Body of pancreas (tissue), 4 donors: ENCODE data around the gene ATP5F1A. TPM values are rescaled to one million over a fixed set of nuclear protein-coding genes. Genes with fewer than 3 reads are reported as not detected.

ENCODE experiments used
- ATAC-seq: fragments of 150-250 bp; one replicate; pipeline ENCODE4 v1.9.1; 2016
- DNase-seq, 4 donors: peaks; one replicate each; pipeline ENCODE4 v3.0.0-alpha.2; 2019
- H3K27ac ChIP-seq, 4 donors: fragments of 200-600 bp; sonication (generic); 1 replicate in 3 of 4; 2 replicates in 1 of 4; pipeline versions ENCODE4 v1.5.1 to v1.6.1; 2016 to 2019; ENCODE audit warnings: mild to moderate bottlenecking in 1 of 4, mixed read lengths in 1 of 4, moderate library complexity in 1 of 4
- H3K27me3 ChIP-seq, 2 donors: fragments of 200-600 bp; sonication (generic); one replicate each; pipeline ENCODE4 v1.6.0; 2016; ENCODE audit warnings: mild to moderate bottlenecking in 1 of 2
- H3K36me3 ChIP-seq, 2 donors: fragments of 200-600 bp; sonication (generic); replicated peaks in 1 of 2; 2 replicates each; pipeline ENCODE4 v1.5.1; 2016; ENCODE audit warnings: low read depth in 2 of 2; ENCODE audit not compliant: insufficient read depth in 1 of 2
- H3K4me1 ChIP-seq: fragments of 200-600 bp; sonication (generic); one replicate; pipeline ENCODE4 v1.6.0; 2016
- H3K4me3 ChIP-seq, 2 donors: fragments of 200-600 bp; sonication (generic); 1 replicate in 1 of 2; 2 replicates in 1 of 2; pipeline ENCODE4 v1.5.1; 2016 to 2019
- H3K9me3 ChIP-seq, 3 donors: fragments of 200-600 bp; sonication (generic); 1 replicate in 2 of 3; 2 replicates in 1 of 3; pipeline ENCODE4 v1.5.1; 2016
- CTCF ChIP-seq, 7 experiments: fragments of 450-650 bp in 4 of 7; fragments of 200-600 bp in 3 of 7; sonication (generic) in 3 of 7; IDR thresholded peaks; one replicate each; pipeline ENCODE4 v1.5.1; 2016 to 2019; ENCODE audit warnings: antibody characterized with exemption in 7 of 7
- POLR2A ChIP-seq, 3 donors: fragments of 450-650 bp; IDR thresholded peaks; one replicate each; pipeline ENCODE4 v1.6.1; 2016; ENCODE audit warnings: antibody characterized with exemption in 3 of 3, mild to moderate bottlenecking in 2 of 3
- WGBS, 2 donors: methylation state at CpG; one replicate each; pipeline ENCODE4 v1.1.5; 2017; 5-methylcytosine and 5-hydroxymethylcytosine counted together
- intact Hi-C: fragments of 100-400 bp; cut with DNase I; formaldehyde crosslinking; loops from one replicate; pipeline ENCODE4 v1.15.1; 2023
- total RNA-seq, 2 donors: library from RNA; depleted of rRNA; stranded (reverse); fragments of >200 nt; gene quantifications; one replicate each; pipeline ENCODE4 v1.1.0, GENCODE V29; 2016

ATP5F1A gene
- total RNA-seq, 2 donors from 2014 or later = 177 to 305 TPM

DNA sequence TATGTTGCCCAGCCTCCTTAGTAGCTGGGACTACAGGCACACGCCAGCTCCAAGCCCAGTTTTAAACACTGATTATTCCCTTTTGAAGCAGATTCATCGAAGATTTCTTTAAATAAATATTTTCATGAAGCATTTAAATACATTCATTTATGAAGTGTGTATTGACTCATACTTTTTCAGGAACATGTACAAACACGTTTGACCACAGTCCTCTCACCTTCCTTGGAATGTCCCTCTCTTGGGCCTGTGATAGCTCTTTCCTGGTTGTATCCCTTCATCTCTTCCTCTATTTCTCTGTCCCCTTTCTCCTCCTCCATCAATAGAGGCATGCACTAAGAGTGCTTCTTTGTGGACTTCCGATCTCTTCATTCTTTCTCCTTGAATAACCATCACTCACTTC lies 28.6 kb downstream of the ATP5F1A start:
- no peaks in the 10 kb centered on the region for H3K9me3 ChIP-seq
- DNase-seq (no peak), ATAC-seq (no peak)
- intact Hi-C loops = loop anchor here (10.0 kb wide), 1 partner anchor 85 kb away; no protein-coding TSS in a partner anchor
- no peaks in the 10 kb centered on the region for H3K36me3 ChIP-seq
- TF ChIP-seq POLR2A (IDR thresholded peaks at IDR 0.05) = no peak
- no peak for TF ChIP-seq CTCF (IDR thresholded peaks at IDR 0.05)
- 70 to 78% methylated on average over 4 of the region's 4 CpGs for WGBS, 2 donors
- no peaks in the 10 kb centered on the region for H3K27me3 ChIP-seq
- peaks cover 28% of the 10 kb centered on the region for H3K4me1 ChIP-seq
- H3K4me3 ChIP-seq = no peak overlapping the region
- no peak overlapping the region for H3K27ac ChIP-seq

DNA sequence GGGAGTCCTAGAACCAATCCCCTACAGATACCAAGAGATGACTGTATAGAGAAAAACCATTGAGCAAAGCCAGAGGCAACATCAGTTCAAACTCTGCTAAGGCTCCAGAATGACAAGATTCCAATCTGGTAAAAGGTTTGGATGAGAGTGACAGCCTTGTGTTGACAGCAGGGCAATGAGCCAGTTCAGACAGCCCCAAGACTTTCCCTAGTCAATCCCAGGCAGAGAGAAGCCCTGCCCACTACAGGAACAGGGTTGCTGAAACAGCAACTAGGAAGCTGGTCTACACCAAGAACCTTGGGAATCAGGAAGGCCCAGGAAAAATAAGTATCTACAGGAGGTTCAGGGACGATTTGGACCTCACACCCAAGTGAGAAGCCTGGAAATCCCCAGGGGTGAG lies 29.3 kb downstream of the ATP5F1A start:
- Histone ChIP-seq H3K27ac (no peak overlapping the region), H3K4me3 (no peak overlapping the region), H3K36me3 (no peaks in the 10 kb centered on the region), H3K9me3 (no peaks in the 10 kb centered on the region), H3K27me3 (no peaks in the 10 kb centered on the region), H3K4me1 (peaks cover 28% of the 10 kb centered on the region)
- no peak for TF ChIP-seq CTCF (IDR thresholded peaks at IDR 0.05)
- TF ChIP-seq POLR2A (IDR thresholded peaks at IDR 0.05) = no peak
- DNase-seq (no peak), ATAC-seq (no peak)
- WGBS, 2 donors = 10 to 20% methylated on average over 1 of the region's 1 CpG
- intact Hi-C loops = loop anchor here (10.0 kb wide), 1 partner anchor 84 kb away; no protein-coding TSS in a partner anchor

DNA sequence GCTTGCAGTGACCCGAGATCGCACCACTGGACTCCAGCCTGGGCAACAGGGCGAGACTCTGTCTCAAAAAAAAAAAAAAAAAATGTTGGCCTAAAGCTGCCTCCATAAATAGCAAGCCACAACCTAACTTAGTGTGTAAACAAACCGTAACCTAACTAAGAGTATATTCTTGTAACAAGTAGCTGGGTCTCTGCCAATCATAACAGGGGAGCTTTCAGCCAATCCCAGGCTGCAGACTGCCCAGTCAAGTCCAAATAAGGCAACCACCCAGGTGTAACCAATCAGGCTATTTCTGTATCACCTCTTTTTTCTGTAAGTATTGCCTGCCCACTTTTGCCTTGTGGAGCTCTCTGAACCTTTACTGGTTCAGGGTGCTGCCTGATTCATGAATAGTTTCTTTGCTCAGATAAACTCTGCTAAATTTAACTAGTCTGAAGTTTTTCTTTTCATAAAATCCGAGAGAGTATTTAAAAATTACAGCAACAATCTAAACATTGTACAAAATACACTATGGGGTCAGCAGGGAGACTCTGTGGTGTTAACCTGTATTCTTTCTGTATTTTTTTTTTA lies 30.6 kb downstream of the ATP5F1A start:
- Histone ChIP-seq H3K27ac (peak overlapping the region in 1 of 4 donors; percentile 18), H3K36me3 (no peaks in the 10 kb centered on the region), H3K4me3 (no peak overlapping the region), H3K9me3 (no peaks in the 10 kb centered on the region), H3K4me1 (peaks cover 18% of the 10 kb centered on the region), H3K27me3 (no peaks in the 10 kb centered on the region)
- TF ChIP-seq CTCF (IDR thresholded peaks at IDR 0.05) = no peak
- no peak for TF ChIP-seq POLR2A (IDR thresholded peaks at IDR 0.05)
- 62 to 70% methylated on average over 5 of the region's 5 CpGs for WGBS, 2 donors
- DNase-seq = peak; percentile 18 to 64 (median 48)
- peak; percentile 81 for ATAC-seq
- intact Hi-C loops = loop anchor here (10.0 kb wide), 1 partner anchor 83 kb away; no protein-coding TSS in a partner anchor

GRCh38 chr18:46062781-46063180 lies 35.3 kb downstream of the ATP5F1A start:
- ATAC-seq (no peak), DNase-seq (no peak)
- TF ChIP-seq POLR2A (IDR thresholded peaks at IDR 0.05) (no peak), CTCF (IDR thresholded peaks at IDR 0.05) (no peak)
- Histone ChIP-seq H3K4me1 (no peaks in the 10 kb centered on the region), H3K9me3 (no peaks in the 10 kb centered on the region), H3K36me3 (no peaks in the 10 kb centered on the region), H3K4me3 (no peak overlapping the region), H3K27ac (no peak overlapping the region), H3K27me3 (no peaks in the 10 kb centered on the region)
- intact Hi-C loops = loop anchor here (10.0 kb wide), 1 partner anchor 78 kb away; no protein-coding TSS in a partner anchor
- WGBS, 2 donors = 90 to 91% methylated on average over 5 of the region's 5 CpGs

DNA sequence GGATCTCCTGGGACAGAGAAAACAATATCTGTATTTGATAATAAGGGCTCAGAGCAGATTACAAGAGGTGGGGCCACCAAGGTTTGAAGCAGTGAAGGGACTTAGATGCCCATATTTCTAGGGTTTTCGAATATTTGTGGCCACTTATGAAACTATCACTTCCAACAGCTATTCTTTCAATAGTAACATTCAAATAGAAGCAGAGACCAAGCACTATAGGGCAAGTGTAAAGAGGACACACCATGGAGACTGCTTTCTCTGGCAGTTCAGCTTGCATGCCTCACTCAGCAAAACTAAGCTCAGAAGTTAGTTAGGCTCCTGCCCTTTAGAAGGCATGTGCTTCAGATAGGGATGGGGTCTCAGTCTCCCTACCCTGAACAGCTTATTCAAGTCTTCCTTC lies 36.3 kb downstream of the ATP5F1A start:
- TF ChIP-seq POLR2A (IDR thresholded peaks at IDR 0.05) (no peak), CTCF (IDR thresholded peaks at IDR 0.05) (no peak)
- intact Hi-C loops = loop anchor here (10.0 kb wide), 1 partner anchor 77 kb away; no protein-coding TSS in a partner anchor
- Histone ChIP-seq H3K27me3 (no peaks in the 10 kb centered on the region), H3K4me1 (no peaks in the 10 kb centered on the region), H3K4me3 (no peak overlapping the region), H3K36me3 (no peaks in the 10 kb centered on the region), H3K27ac (no peak overlapping the region), H3K9me3 (no peaks in the 10 kb centered on the region)
- WGBS, 2 donors = 94 to 100% methylated on average over 1 of the region's 1 CpG
- DNase-seq (no peak), ATAC-seq (no peak)
